Right lobe of liver (tissue), 4 donors: Measurements from ENCODE around the gene IL17F.

Experiments used
- POLR2A ChIP-seq: fragments of 450-650 bp; IDR thresholded peaks from one replicate; pipeline ENCODE4 v1.6.1; 2017; ENCODE audit warnings: antibody characterized with exemption, mild to moderate bottlenecking
- TF ChIP-seq, protein P1 (sequence below), 4 donors: fragments of 200-600 bp in 3 of 4; fragments of 450-650 bp in 1 of 4; IDR thresholded peaks; one replicate each; pipeline versions ENCODE4 v1.5.1 to v1.8.0; 2016 to 2022; ENCODE audit warnings: antibody characterized with exemption in 4 of 4, mild to moderate bottlenecking in 2 of 4
- donor health status: DM: no; HTN: no; CAD: no.
- donor health status: DM: no; HTN: no; CAD: no.
- donor health status: DM: no; HTN: yes; CAD: no.

DNA sequence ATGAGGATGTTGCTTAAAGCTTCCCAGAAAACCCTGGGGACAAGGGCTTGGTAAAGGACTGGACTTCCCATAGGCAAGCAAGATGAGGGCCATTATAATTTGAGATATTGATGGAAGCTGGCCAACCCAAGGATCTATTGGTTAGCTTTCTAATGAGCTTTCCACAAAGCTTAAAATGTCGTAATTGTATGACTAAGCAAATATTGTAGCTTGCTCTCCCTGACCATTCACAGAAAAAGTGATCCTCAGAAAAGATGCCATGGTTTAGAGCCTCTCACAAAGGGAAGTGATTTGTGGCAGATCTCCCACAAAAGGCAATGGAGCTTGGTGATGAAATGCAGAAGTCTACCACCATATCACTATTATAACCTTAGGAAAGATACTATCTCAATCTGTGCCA, 13.6 kb downstream of the IL17F start:
- TF ChIP-seq, protein P1, sequence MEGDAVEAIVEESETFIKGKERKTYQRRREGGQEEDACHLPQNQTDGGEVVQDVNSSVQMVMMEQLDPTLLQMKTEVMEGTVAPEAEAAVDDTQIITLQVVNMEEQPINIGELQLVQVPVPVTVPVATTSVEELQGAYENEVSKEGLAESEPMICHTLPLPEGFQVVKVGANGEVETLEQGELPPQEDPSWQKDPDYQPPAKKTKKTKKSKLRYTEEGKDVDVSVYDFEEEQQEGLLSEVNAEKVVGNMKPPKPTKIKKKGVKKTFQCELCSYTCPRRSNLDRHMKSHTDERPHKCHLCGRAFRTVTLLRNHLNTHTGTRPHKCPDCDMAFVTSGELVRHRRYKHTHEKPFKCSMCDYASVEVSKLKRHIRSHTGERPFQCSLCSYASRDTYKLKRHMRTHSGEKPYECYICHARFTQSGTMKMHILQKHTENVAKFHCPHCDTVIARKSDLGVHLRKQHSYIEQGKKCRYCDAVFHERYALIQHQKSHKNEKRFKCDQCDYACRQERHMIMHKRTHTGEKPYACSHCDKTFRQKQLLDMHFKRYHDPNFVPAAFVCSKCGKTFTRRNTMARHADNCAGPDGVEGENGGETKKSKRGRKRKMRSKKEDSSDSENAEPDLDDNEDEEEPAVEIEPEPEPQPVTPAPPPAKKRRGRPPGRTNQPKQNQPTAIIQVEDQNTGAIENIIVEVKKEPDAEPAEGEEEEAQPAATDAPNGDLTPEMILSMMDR (IDR thresholded peaks at IDR 0.05) = no peak
- TF ChIP-seq POLR2A = no peak
